Endothelial cell of umbilical vein (primary cell): ENCODE measurements around the gene HCFC1R1. TPM values are rescaled to one million over a fixed set of nuclear protein-coding genes. Genes with fewer than 3 reads are reported as not detected.

Experiments
- BruUV-seq: library from RNA; stranded (reverse); fragments of 400-500 nt; replicated peaks from 2 replicates; lab custom pipeline; 2021; lab: Mats Ljungman, UMichigan
- CTCF ChIA-PET: fragments of 300-600, 350-600 bp; sonication (Branson Sonifier 250); formaldehyde crosslinking; loops from one replicate; lab custom pipeline; 2021; ENCODE audit warnings: antibody characterized with exemption, inconsistent platforms; lab: Charles Lee
- POLR2A ChIA-PET: fragments of 300-600, 350-600 bp; sonication (Branson Sonifier 250); formaldehyde crosslinking; loops from one replicate; lab custom pipeline; 2021; ENCODE audit warnings: antibody characterized with exemption, inconsistent platforms; lab: Charles Lee
- DNase-seq: peaks from one replicate; pipeline ENCODE4 v3.0.0-alpha.2; 2011; ENCODE audit warnings: low read depth, low spot score
- FAIRE-seq: peaks from 2 replicates; lab custom pipeline; 2011; peaks lifted over from hg19 to GRCh38; lab: Jason Lieb, UNC
- H2AFZ ChIP-seq: 2 replicates; pipeline ENCODE4 v1.6.0; 2012; ENCODE audit warnings: low read depth, low read length, control low read depth, inconsistent platforms
- H3K27ac ChIP-seq: 2 replicates; pipeline ENCODE4 v1.5.1; 2011; ENCODE audit warnings: low read depth, mild to moderate bottlenecking, control low read depth, low read length, moderate library complexity; ENCODE audit not compliant: insufficient read depth
- H3K27me3 ChIP-seq, 2 experiments: 2 replicates each; pipeline versions ENCODE4 v1.6.0 to v1.6.1; 2011; ENCODE audit warnings: low read length in 2 of 2, mixed read lengths in 1 of 2; ENCODE audit not compliant: control insufficient read depth in 2 of 2, insufficient read depth in 2 of 2
- H3K36me3 ChIP-seq, 2 experiments: 2 replicates in 1 of 2; 3 replicates in 1 of 2; pipeline ENCODE4 v1.5.1; 2011; ENCODE audit warnings: low read length in 2 of 2, mild to moderate bottlenecking in 1 of 2, moderate library complexity in 1 of 2; ENCODE audit not compliant: control insufficient read depth in 2 of 2, insufficient read depth in 2 of 2; ENCODE audit errors: extremely low read depth in 1 of 2
- H3K4me1 ChIP-seq: 3 replicates; pipeline ENCODE4 v1.5.1; 2011; ENCODE audit warnings: mild to moderate bottlenecking, low read length; ENCODE audit not compliant: control insufficient read depth, insufficient read depth; ENCODE audit errors: extremely low read depth
- H3K4me2 ChIP-seq: 2 replicates; pipeline ENCODE4 v1.6.1; 2011; ENCODE audit warnings: low read length, control low read depth, mixed read lengths; ENCODE audit not compliant: insufficient read depth
- H3K4me3 ChIP-seq, 3 experiments: fragments of 200-600 bp in 1 of 3; sonication (generic), shearing (Covaris generic) in 1 of 3; replicated peaks in 1 of 3; 2 replicates each; pipeline ENCODE4 v1.5.1; 2011 to 2016; ENCODE audit warnings: control low read depth in 3 of 3, low read length in 3 of 3, mild to moderate bottlenecking in 2 of 3, inconsistent platforms in 1 of 3, low read depth in 1 of 3, moderate library complexity in 1 of 3; ENCODE audit not compliant: insufficient read depth in 1 of 3
- H3K79me2 ChIP-seq: 2 replicates; pipeline ENCODE4 v1.6.0; 2012; ENCODE audit warnings: low read length, inconsistent platforms; ENCODE audit not compliant: control insufficient read depth, insufficient read depth
- H3K9ac ChIP-seq: replicated peaks from 2 replicates; pipeline ENCODE3; 2011; ENCODE audit warnings: low read length, control low read depth; ENCODE audit not compliant: insufficient read depth; ENCODE audit errors: extremely low read depth
- H3K9me1 ChIP-seq: replicated peaks from 3 replicates; pipeline ENCODE4 v1.6.0; 2011; ENCODE audit warnings: mild to moderate bottlenecking, low read length; ENCODE audit not compliant: control insufficient read depth, insufficient read depth; ENCODE audit errors: extremely low read depth
- H3K9me3 ChIP-seq: replicated peaks from 2 replicates; pipeline ENCODE4 v1.5.1; 2012; ENCODE audit warnings: low read length, inconsistent platforms; ENCODE audit not compliant: control insufficient read depth, insufficient read depth
- H4K20me1 ChIP-seq: replicated peaks from 2 replicates; pipeline ENCODE3; 2011; ENCODE audit warnings: mild to moderate bottlenecking, low read length; ENCODE audit not compliant: control insufficient read depth, insufficient read depth; ENCODE audit errors: extremely low read depth
- CTCF ChIP-seq, 2 donors: IDR thresholded peaks; 1 replicate in 1 of 2; 2 replicates in 1 of 2; pipeline ENCODE4 v1.5.1; 2011; ENCODE audit warnings: low read length in 2 of 2, mild to moderate bottlenecking in 2 of 2, moderate library complexity in 2 of 2, control low read depth in 1 of 2, inconsistent platforms in 1 of 2, low read depth in 1 of 2; ENCODE audit not compliant: insufficient read depth in 1 of 2; ENCODE audit errors: extremely low read depth in 1 of 2
- EZH2 ChIP-seq: IDR thresholded peaks from 2 replicates; pipeline ENCODE4 v1.6.1; 2012; ENCODE audit warnings: borderline replicate concordance, low read depth, mild to moderate bottlenecking, moderate library complexity, low read length, inconsistent platforms; ENCODE audit not compliant: severe bottlenecking
- FOS ChIP-seq: IDR thresholded peaks from 2 replicates; pipeline ENCODE4 v1.6.1; 2011; ENCODE audit warnings: mild to moderate bottlenecking, low read length, moderate library complexity, borderline replicate concordance; ENCODE audit not compliant: insufficient read depth
- GATA2 ChIP-seq: IDR thresholded peaks from 2 replicates; pipeline ENCODE4 v1.7.0; 2011; ENCODE audit warnings: low read depth, mild to moderate bottlenecking, moderate library complexity, mixed read lengths, low read length; ENCODE audit not compliant: insufficient read length, insufficient read depth
- MAX ChIP-seq: IDR thresholded peaks from 2 replicates; pipeline ENCODE4 v1.6.1; 2011; ENCODE audit not compliant: insufficient read depth, insufficient read length
- MYC ChIP-seq: IDR thresholded peaks from one replicate; pipeline ENCODE4 v1.6.1; 2011; ENCODE audit warnings: mild to moderate bottlenecking, low read depth, low read length
- POLR2A ChIP-seq: IDR thresholded peaks from 2 replicates; pipeline ENCODE4 v1.6.1; 2012; ENCODE audit warnings: low read depth, mild to moderate bottlenecking, control low read depth, low read length
- POLR2AphosphoS5 ChIP-seq: IDR thresholded peaks from 2 replicates; pipeline ENCODE4 v1.6.1; 2012; ENCODE audit warnings: low read depth, mild to moderate bottlenecking, control low read depth, low read length, moderate library complexity; ENCODE audit not compliant: insufficient read depth
- dilution Hi-C: fragments of 300-500 bp; cut with MboI; formaldehyde crosslinking; loops from one replicate; pipeline ENCODE4 v1.15.0; 2019; ENCODE audit warnings: low sequenced_read_pairs; ENCODE audit not compliant: extremely low pct_ligation_motif_present
- intact Hi-C: fragments of 100-400 bp; cut with micrococcal nuclease; formaldehyde crosslinking; loops from one replicate; pipeline ENCODE4 v1.10.0; 2022
- polyA plus RNA-seq, 4 experiments: library from polyadenylated mRNA; depleted of rRNA in 3 of 4; stranded (reverse) in 3 of 4; unstranded in 1 of 4; fragments of >200 nt; gene quantifications; 2 replicates each; pipeline versions ENCODE4 v1.2.1 to v1.2.3, GENCODE V29; 2011 to 2012; ENCODE audit warnings: missing spikeins in 1 of 4
- total RNA-seq: library from RNA; stranded (reverse); gene quantifications from 2 replicates; pipeline ENCODE4 v1.2.3, GENCODE V29; 2021

HCFC1R1 gene
- total and polyA plus RNA-seq, 2 donors (not counting 3 experiments of a cell fraction or from before 2014, with no cell fraction given): 28.7 to 49.3 TPM

- H3K27ac ChIP-seq: no peak overlapping the region
- dilution Hi-C loops: no loop called here
- DNase-seq (no peak), FAIRE-seq (no peak)
- no peaks in the 10 kb centered on the region for H3K27me3 ChIP-seq
- intact Hi-C loops: no loop called here
- POLR2A ChIA-PET: no interaction called here
- no peaks in the 10 kb centered on the region for H3K9me3 ChIP-seq
- CTCF ChIA-PET: no interaction called here
- no TSS peak for BruUV-seq
- TF ChIP-seq POLR2A: no peak
- no peak for TF ChIP-seq MAX
- no peak for TF ChIP-seq POLR2AphosphoS5
- TF ChIP-seq MYC: no peak
- no peak for TF ChIP-seq EZH2
- no peak overlapping the region for H3K9ac ChIP-seq
- no peaks in the 10 kb centered on the region for H4K20me1 ChIP-seq
- H3K36me3 ChIP-seq: peaks cover 0 to 2% of the 10 kb centered on the region in 2 experiments
- H3K4me2 ChIP-seq: no peak overlapping the region
- no peaks in the 10 kb centered on the region for H3K9me1 ChIP-seq
- peaks cover 13% of the 10 kb centered on the region for H3K79me2 ChIP-seq
- H2AFZ ChIP-seq: no peak overlapping the region
- no peak overlapping the region for H3K4me3 ChIP-seq
- peaks cover 7% of the 10 kb centered on the region for H3K4me1 ChIP-seq
These were observed 49.3 kb downstream of the HCFC1R1 start for GRCh38 chr16:2974319-2975056.

GRCh38 chr16:2973605-2974318 is 50.0 kb downstream of the HCFC1R1 start:
- Histone ChIP-seq H3K9me3 (no peaks in the 10 kb centered on the region), H3K27me3 (no peaks in the 10 kb centered on the region), H3K27ac (no peak overlapping the region), H3K4me3 (no peak overlapping the region), H2AFZ (no peak overlapping the region), H4K20me1 (no peaks in the 10 kb centered on the region), H3K79me2 (peaks cover 12% of the 10 kb centered on the region), H3K4me2 (no peak overlapping the region), H3K4me1 (peaks cover 7% of the 10 kb centered on the region), H3K36me3 (peaks cover 0 to 2% of the 10 kb centered on the region in 2 experiments), H3K9me1 (no peaks in the 10 kb centered on the region), H3K9ac (no peak overlapping the region)
- ChIA-PET CTCF (no interaction called here), POLR2A (no interaction called here)
- DNase-seq (no peak), FAIRE-seq (no peak)
- TF ChIP-seq POLR2AphosphoS5 (no peak), CTCF (IDR thresholded peaks at IDR 0.05; ENCODE audit: extremely low read depth in 1 of 2, insufficient read depth in 1 of 2, low read depth in 1 of 2, low read length in 2 of 2) (no peak), POLR2A (no peak), MAX (no peak), FOS (no peak), GATA2 (no peak), MYC (no peak), EZH2 (no peak)
- dilution Hi-C loops: no loop called here
- intact Hi-C loops: no loop called here
- BruUV-seq: no TSS peak
